Natural killer cell (primary cell): ENCODE data around the gene ZMIZ1. TPM values are rescaled to one million over a fixed set of nuclear protein-coding genes. Genes with fewer than 3 reads are reported as not detected.

Experiments used
- ATAC-seq, 3 donors: fragments of 150-1000 bp in 2 of 3; fragments of 200-7000 bp in 1 of 3; cut with Tn5 transposase; 1 replicate in 1 of 3; 2 replicates in 2 of 3; pipeline ENCODE4 v1.10.0; 2021; ENCODE audit warnings: mild to moderate bottlenecking in 2 of 3, moderate library complexity in 2 of 3
- DNase-seq, 2 donors: peaks; one replicate each; pipeline versions ENCODE4 v3.0.0 to v3.0.0-alpha.2; 2013 to 2021; ENCODE audit warnings: mixed read lengths in 1 of 2
- H3K27ac ChIP-seq: one replicate; pipeline ENCODE4 v1.5.1; 2013; ENCODE audit warnings: mild to moderate bottlenecking, low read length
- H3K27me3 ChIP-seq: one replicate; pipeline ENCODE4 v1.6.1; 2013; ENCODE audit warnings: low read length; ENCODE audit not compliant: control insufficient read depth, insufficient read depth
- H3K36me3 ChIP-seq: one replicate; pipeline ENCODE4 v1.6.1; 2013; ENCODE audit warnings: low read length; ENCODE audit not compliant: control insufficient read depth, insufficient read depth
- H3K4me1 ChIP-seq: one replicate; pipeline ENCODE4 v1.6.1; 2013; ENCODE audit warnings: low read length; ENCODE audit not compliant: control insufficient read depth, insufficient read depth
- H3K4me3 ChIP-seq: one replicate; pipeline ENCODE4 v1.5.1; 2013; ENCODE audit warnings: low read length
- H3K9me3 ChIP-seq: one replicate; pipeline ENCODE4 v1.6.1; 2013; ENCODE audit warnings: low read length; ENCODE audit not compliant: control insufficient read depth, insufficient read depth
- H3K27ac Mint-ChIP-seq, 2 donors: one replicate each; pipeline ENCODE4 v1.8.0; 2022; ENCODE audit warnings: mild to moderate bottlenecking in 2 of 2, mixed read lengths in 2 of 2, moderate library complexity in 1 of 2
- H3K27me3 Mint-ChIP-seq, 2 donors: one replicate each; pipeline ENCODE4 v1.8.0; 2022; ENCODE audit warnings: low read depth in 2 of 2, mixed read lengths in 2 of 2
- H3K36me3 Mint-ChIP-seq: one replicate; pipeline ENCODE4 v1.8.0; 2022; ENCODE audit warnings: mixed read lengths
- H3K4me1 Mint-ChIP-seq, 2 donors: one replicate each; pipeline ENCODE4 v1.8.0; 2022; ENCODE audit warnings: mixed read lengths in 2 of 2
- H3K4me3 Mint-ChIP-seq: one replicate; pipeline ENCODE4 v1.8.0; 2022; ENCODE audit warnings: mild to moderate bottlenecking, moderate library complexity, mixed read lengths
- H3K9me3 Mint-ChIP-seq, 2 donors: one replicate each; pipeline ENCODE4 v1.8.0; 2022; ENCODE audit warnings: mixed read lengths in 2 of 2
- CTCF ChIP-seq: fragments of 200-600 bp; IDR thresholded peaks from one replicate; pipeline ENCODE4 v1.8.0; 2022; ENCODE audit warnings: antibody characterized with exemption
- WGBS: methylation state at CpG from one replicate; pipeline ENCODE4 v1.1.7; 2013; ENCODE audit warnings: missing lambda C conversion rate; ENCODE audit not compliant: insufficient coverage; 5-methylcytosine and 5-hydroxymethylcytosine counted together
- intact Hi-C: fragments of 100-400 bp; cut with micrococcal nuclease; formaldehyde crosslinking; loops from one replicate; pipeline ENCODE4 v1.14.2; 2022
- total RNA-seq, 4 donors: library from RNA; stranded (reverse); fragments of 120-200 nt in 1 of 4; gene quantifications; one replicate each; pipeline versions ENCODE4 v1.2.3 to v1.2.4, GENCODE V29; 2013 to 2022

ZMIZ1 gene
- total RNA-seq, 3 donors from 2014 or later (not counting 1 experiment from before 2014, with no cell fraction given), result 36.5 to 51.5 (median 37.9) TPM

GRCh38 chr10:79266543-79267312 lies 198.0 kb downstream of the ZMIZ1 start:
- peaks cover 85% of the 10 kb centered on the region for H3K4me1 ChIP-seq
- no peaks in the 10 kb centered on the region for H3K27me3 Mint-ChIP-seq
- DNase-seq, result peak; percentile 30 to 43
- peaks cover 54 to 89% of the 10 kb centered on the region in 2 donors for H3K4me1 Mint-ChIP-seq
- H3K27ac ChIP-seq, result peak overlapping the region; percentile 73
- peak overlapping the region; percentile 88 to 95 for H3K27ac Mint-ChIP-seq
- peak; percentile 71 to 82 (median 80) for ATAC-seq
- TF ChIP-seq CTCF, result no peak
- 19% methylated on average over 11 of the region's 11 CpGs for WGBS
- H3K36me3 Mint-ChIP-seq, result no peaks in the 10 kb centered on the region
- H3K9me3 ChIP-seq, result no peaks in the 10 kb centered on the region
- no peaks in the 10 kb centered on the region for H3K36me3 ChIP-seq
- H3K4me3 ChIP-seq, result no peak overlapping the region
- no peaks in the 10 kb centered on the region for H3K27me3 ChIP-seq
- intact Hi-C loops, result loop anchor here (2.0 kb wide), 1 partner anchor 22 kb away; no protein-coding TSS in a partner anchor
- peak overlapping the region; percentile 68 for H3K4me3 Mint-ChIP-seq
- H3K9me3 Mint-ChIP-seq, result no peaks in the 10 kb centered on the region

- H3K36me3 ChIP-seq, result no peaks in the 10 kb centered on the region
- H3K9me3 ChIP-seq, result no peaks in the 10 kb centered on the region
- peaks cover 89% of the 10 kb centered on the region for H3K4me1 ChIP-seq
- Mint-ChIP-seq H3K4me3 (peak overlapping the region; percentile 68), H3K9me3 (no peaks in the 10 kb centered on the region), H3K4me1 (peaks cover 54 to 91% of the 10 kb centered on the region in 2 donors), H3K36me3 (no peaks in the 10 kb centered on the region), H3K27ac (peak overlapping the region; percentile 88 to 95), H3K27me3 (no peaks in the 10 kb centered on the region)
- WGBS, result 92% methylated on average over 2 of the region's 3 CpGs
- TF ChIP-seq CTCF, result no peak
- intact Hi-C loops, result loop anchor here (2.0 kb wide), 1 partner anchor 23 kb away; no protein-coding TSS in a partner anchor
- no peak overlapping the region for H3K4me3 ChIP-seq
- no peak for DNase-seq
- no peaks in the 10 kb centered on the region for H3K27me3 ChIP-seq
- ATAC-seq, result peak in 1 of 3 donors; percentile 28
- peak overlapping the region; percentile 73 for H3K27ac ChIP-seq
Measured at GRCh38 chr10:79267499-79267898, 198.7 kb downstream of the ZMIZ1 start.

GRCh38 chr10:79268161-79268601 lies 199.4 kb downstream of the ZMIZ1 start:
- H3K4me1 ChIP-seq, result peaks cover 94% of the 10 kb centered on the region
- no peak for TF ChIP-seq CTCF
- H3K27me3 ChIP-seq, result no peaks in the 10 kb centered on the region
- intact Hi-C loops, result no loop called here
- no peak overlapping the region for H3K4me3 ChIP-seq
- H3K9me3 Mint-ChIP-seq, result no peaks in the 10 kb centered on the region
- no peaks in the 10 kb centered on the region for H3K9me3 ChIP-seq
- DNase-seq (no peak), ATAC-seq (no peak)
- no peaks in the 10 kb centered on the region for H3K36me3 ChIP-seq
- H3K4me3 Mint-ChIP-seq, result no peak overlapping the region
- WGBS, result 89% methylated on average over 12 of the region's 12 CpGs
- peak overlapping the region; percentile 51 to 95 for H3K27ac Mint-ChIP-seq
- H3K4me1 Mint-ChIP-seq, result peaks cover 54 to 94% of the 10 kb centered on the region in 2 donors
- no peaks in the 10 kb centered on the region for H3K27me3 Mint-ChIP-seq
- no peaks in the 10 kb centered on the region for H3K36me3 Mint-ChIP-seq
- H3K27ac ChIP-seq, result no peak overlapping the region
